OCI-LY7 (cell line): ENCODE measurements around the gene ERN2.

ENCODE experiments used
- CTCF ChIP-seq: fragments of 200-600 bp; sonication (generic); conservative IDR thresholded peaks from 2 replicates; pipeline ENCODE4 v1.5.1; 2014; ENCODE audit warnings: mild to moderate bottlenecking, antibody characterized with exemption, low read length, moderate library complexity, mixed read lengths
- EZH2phosphoT487 ChIP-seq: fragments of 200-600 bp; sonication (generic); IDR thresholded peaks from 2 replicates; pipeline ENCODE4 v1.6.1; 2018; ENCODE audit warnings: low read depth, borderline replicate concordance, mild to moderate bottlenecking, mixed run types, antibody characterized with exemption, low read length, moderate library complexity, mixed read lengths

DNA sequence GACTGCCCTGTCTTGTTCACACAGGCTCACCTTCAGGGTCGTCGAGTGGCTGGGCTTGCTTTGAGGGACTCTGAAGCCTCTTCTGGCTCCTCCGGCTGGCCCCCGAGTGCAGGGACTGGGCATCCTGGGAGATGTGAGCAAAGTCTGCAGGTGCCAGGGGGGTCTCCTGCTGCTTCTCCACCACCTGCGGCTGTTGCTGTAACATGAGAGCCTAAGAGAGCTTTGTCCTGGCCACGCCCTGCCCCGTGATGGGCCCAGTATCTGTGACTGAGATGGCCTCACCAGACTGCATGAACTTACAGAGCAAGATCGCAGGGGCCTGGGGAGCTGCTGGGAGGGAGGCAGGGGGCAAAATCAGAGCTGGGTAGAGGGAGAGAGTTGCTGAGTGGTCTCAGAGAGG, 12.5 kb downstream of the ERN2 start:
- TF ChIP-seq EZH2phosphoT487, result no peak
- TF ChIP-seq CTCF, result no peak
